Thyroid gland (tissue), 4 donors: ENCODE data around the gene CMTR1.

Source experiments
- CTCF ChIP-seq, 6 experiments: fragments of 200-600 bp in 3 of 6; fragments of 450-650 bp in 3 of 6; sonication (generic) in 3 of 6; IDR thresholded peaks; one replicate each; pipeline ENCODE4 v1.5.1; 2016 to 2019; ENCODE audit warnings: antibody characterized with exemption in 6 of 6, mild to moderate bottlenecking in 2 of 6, inconsistent platforms in 1 of 6, moderate library complexity in 1 of 6
- POLR2A ChIP-seq, 2 donors: fragments of 450-650 bp; IDR thresholded peaks; one replicate each; pipeline ENCODE4 v1.6.1; 2017; ENCODE audit warnings: antibody characterized with exemption in 2 of 2, mild to moderate bottlenecking in 2 of 2, moderate library complexity in 1 of 2

GRCh38 chr6:37502703-37503291, 69.8 kb downstream of the CMTR1 start:
- no peak for TF ChIP-seq CTCF (IDR thresholded peaks at IDR 0.05)
- no peak for TF ChIP-seq POLR2A (IDR thresholded peaks at IDR 0.05)
